ENCODE measurements around the gene SEPTIN7.
"Not testable (repeated sequence)": the region's sequence is repeated elsewhere in the genome, so short reads cannot be mapped to it uniquely, and the experiment has no call there.

Gene SEPTIN7

DNA sequence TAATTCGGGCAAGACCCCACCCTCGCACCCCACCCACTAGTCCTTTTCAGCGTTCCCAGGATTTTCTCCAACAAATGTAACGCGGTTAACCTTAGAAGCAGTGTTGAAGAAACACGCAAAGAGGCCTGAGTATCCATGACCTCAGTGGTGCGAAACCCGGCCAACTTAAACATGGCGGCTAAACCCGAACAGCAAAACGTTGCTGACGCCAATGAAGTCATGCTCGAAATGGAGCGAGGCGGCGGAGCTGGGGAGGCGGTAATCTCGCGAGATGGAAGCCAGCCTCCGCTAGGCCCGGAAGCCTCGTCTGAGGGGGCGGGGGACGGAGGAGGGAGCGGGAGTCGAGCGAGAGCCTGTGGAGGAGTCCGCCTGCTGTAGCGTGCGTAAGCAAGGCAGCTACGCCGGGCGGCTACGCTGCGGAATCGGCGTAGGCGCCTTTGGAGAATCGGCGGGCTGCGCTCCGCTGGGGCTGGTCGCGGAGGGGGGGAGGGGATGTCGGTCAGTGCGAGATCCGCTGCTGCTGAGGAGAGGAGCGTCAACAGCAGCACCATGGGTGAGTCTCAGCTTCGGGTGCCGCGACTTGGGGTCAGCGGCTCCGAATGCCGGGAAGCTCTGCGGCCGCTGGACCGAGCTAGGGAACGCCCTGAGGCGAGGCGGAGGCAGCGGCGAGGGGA lies at the start of gene SEPTIN7:
SEPTIN7 (plus strand) TSS at position 340 of the 674 bp plus-strand sequence; CDS start at position 493, 153 bp downstream.
- peak; percentile 93 to 94 for DNase-seq

DNA sequence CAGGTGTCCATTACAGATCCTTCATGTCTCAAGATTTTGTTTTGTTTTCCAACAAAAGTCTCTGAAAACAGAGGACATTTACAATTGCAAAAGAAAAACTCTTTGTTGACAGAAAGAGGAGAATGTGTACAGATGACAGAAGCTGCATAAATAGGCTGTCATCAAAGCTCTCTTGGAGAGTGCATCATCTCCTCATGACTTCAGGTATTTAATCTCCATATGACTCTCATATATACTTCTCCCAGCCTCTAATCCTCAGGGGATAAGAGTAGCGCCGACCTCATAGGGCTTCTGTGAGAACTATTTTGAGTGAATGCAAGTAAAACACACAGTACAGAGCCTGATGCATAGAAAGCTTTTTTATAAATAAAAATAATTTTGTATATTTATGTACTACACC lies 48.1 kb upstream of the SEPTIN7 start:
- DNase-seq = no peak

DNA sequence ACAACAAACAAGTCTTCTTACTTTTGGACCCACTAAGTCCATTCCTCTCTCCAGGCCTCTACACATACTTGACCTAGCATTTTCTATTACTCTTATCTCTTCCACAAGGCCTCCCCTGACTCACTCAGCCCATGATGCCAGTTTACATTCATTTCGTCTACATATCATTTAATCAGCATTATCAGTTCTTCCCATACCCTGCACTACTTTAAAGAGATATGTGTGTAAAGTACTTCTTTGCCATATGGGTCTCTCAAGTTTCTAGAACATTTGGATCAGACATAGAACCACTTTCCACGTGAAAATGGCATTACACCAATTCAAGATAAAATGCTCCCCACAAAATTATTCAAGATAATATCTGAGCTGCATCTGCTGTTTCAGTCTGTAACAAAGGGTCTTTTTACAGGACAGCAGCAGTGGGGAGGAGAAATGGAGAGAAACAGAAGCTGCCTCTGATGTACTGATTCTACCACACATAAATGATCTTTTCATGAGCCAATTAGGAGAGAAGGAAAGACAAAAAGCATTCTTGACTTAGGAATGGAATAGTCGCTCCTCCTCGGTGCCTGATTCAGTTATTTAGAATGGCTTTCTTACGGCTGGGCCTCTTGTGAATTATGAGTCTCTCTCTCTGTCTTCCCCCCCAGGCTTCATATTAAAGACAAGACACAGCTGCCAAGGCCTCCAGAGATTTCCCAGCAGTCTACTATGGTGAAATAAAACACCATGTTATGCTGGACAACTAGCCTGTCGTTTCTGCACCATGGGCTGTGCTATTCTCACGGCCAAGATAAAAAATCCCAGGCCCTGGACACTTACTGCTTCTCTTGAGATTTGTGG lies 46.9 kb upstream of the SEPTIN7 start:
- DNase-seq = no peak

DNA sequence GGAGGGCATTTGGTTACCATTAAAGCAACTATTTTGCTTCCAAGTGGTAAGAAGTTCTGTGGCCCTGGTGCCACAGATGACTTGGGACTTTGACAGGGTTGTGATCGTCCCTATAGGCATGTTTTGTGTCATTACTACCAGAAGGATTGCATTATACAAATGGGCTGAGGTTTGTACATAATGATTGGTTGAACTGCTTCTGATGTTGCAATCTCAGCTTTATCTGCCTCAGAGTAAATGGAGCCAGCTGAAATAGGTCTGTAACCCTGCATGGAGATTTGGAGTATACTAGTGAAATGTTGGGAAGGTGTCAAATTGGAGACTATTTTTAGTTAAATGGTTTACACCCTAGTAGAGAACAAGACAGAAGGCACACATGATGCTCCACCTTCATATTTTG lies 46.1 kb upstream of the SEPTIN7 start:
- DNase-seq = no peak

DNA sequence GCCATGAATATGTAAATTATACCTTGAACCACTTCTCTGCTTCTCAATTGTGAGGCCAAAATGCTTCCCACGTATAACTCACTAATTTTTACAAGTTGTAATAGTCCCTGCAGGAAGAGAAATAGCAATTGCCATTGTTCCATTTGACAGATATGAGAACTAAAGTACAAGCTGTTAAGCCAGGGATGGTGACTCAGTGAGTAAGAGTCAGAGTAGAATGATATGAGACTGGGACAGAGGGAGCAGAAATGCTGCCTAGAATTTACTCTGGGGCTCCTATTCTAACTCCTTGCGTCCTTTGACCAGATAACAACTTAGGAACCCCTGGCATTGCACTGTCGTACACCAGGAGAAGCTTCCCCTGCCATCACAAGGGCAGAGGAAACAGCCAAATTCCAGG lies 45.1 kb upstream of the SEPTIN7 start:
- DNase-seq = no peak

DNA sequence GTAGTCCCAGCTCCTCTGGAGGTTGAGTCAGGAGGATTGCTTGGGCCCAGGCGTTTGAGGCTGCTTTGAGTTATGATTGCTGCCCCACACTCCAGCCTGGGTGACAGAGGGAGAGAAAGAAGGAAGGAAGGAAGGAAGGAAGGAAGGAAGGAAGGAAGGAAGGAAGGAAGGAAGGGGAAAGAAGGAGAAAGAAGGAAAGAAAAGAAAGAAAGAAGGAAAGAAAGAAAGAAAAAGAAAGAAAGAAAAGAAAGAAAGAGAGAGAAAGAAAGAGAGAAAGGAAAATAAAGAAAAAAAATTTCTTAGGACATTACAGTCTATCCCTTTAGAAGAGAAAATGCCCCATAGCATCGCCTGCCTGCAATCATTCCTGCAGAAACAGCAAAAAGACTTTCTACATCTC lies 44.4 kb upstream of the SEPTIN7 start:
- not testable (repeated sequence) for DNase-seq

DNA sequence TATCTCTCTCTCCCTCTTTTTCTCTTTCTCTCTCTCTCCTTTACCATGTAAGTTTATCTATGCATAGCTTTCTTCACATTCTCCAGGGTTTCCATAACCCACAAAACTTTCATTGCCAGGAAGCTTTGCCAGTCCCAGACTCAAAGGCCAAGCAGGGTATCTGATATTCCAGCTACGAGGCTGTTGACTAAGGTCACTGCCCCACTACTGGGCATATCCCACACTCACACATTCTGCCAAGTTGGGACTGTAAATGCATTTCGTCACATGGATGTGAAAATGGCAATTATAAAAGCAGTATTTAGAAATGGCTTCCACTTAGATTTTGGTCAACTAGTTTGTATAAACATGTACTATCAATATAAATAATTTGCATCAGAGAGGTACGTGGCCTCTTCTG lies 43.3 kb upstream of the SEPTIN7 start:
- DNase-seq = no peak

DNA sequence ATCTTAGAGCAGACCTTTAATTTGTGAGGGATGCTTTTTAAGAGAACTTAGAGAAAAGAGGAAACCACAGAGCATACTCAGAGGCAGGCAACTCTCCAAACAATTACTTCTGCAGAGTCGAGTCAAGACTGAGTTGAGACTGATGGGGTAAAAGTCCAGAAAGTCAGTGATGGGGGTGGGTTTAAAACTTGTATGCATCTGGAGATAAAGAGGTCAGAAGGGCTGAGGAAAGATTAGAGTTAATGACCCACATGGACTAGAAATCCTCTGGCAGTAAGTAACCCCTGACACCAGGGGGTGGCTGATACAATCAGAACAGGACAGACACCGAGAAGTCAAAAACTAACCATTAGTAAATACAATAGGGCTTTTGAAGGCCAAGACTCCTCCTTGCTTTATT lies 42.4 kb upstream of the SEPTIN7 start:
- DNase-seq = no peak

DNA sequence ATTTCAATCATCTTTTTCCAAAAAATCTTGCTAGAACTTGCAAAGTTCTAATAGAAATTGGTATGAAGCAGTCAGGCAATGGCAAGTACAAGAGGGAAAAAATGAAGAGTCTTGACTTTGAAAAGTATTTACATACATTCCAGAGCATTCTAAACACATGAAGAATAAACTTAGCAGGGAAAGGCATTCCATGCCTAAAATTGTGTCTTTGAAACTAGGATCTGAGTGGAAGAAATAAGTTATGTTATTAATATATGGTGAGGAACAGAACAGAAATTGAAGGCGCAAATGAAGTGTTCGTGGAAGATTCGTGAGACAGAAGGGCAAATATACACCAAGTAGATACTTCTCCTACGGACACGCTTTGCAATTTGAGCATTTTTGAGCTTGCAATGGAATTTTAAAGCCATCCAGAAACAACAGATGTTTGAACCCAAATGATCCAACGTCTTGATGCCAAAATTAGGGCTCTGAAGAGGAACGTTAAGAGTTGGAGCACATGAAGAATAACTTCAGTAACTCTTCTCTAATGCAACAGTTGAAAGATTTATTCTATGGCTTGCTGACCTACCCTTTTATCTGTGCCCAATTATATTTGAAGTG lies 40.6 kb upstream of the SEPTIN7 start:
- no peak for DNase-seq

DNA sequence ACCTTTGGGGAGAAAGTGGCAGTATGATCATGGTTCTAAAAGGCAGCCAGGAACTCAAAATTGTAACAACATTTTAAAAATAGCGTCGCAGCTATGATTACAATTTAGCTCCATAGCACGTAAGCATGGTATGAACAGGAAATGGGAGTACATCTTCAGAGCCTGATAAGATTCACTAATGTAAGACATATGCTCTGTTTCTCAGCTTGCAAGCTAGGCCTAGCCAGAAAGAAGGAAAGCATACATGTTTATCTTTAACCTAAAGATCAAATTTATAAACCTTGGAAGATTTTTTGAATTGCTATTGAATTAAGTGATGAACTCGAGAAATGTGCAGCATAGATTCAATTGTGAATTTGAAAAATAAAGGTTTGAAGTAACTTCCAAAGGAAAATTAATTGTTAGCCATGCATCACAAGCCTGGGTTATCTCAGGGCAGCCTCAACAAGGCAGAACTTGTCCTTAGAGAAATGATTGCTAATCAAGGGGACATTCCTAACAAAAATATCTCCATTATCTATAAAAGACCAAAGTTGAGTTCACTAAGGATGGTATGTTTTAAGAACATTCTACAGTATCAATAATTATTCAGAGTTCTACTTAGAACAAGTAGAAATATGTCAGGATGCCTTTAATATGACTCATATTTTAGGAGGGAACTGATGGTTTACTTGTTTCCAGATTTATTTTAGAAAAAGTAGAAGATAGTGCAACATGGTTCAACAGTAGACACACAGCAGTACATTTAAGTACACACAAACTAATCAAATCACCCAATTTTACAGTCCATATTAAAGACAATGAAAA lies 38.8 kb upstream of the SEPTIN7 start:
- no peak for DNase-seq

DNA sequence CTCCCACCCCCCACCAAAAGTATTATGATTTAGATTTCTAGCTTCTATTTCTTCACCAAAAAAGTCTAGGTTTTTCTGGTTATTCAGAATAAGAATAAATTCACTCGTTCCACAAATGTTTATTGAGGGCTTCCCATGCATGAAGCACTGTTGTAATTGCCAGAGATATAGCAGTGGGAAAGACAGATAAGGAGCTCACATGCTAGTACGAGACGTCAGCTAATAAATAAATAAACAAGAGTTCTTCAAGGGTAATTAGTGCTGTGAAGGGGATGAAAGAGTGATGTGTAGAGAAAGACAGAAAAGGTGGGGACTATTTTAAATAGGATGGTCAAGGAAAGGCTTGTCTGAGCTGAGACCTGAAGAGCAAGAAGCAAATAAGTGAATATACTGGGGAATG lies 38.1 kb upstream of the SEPTIN7 start:
- DNase-seq = no peak

DNA sequence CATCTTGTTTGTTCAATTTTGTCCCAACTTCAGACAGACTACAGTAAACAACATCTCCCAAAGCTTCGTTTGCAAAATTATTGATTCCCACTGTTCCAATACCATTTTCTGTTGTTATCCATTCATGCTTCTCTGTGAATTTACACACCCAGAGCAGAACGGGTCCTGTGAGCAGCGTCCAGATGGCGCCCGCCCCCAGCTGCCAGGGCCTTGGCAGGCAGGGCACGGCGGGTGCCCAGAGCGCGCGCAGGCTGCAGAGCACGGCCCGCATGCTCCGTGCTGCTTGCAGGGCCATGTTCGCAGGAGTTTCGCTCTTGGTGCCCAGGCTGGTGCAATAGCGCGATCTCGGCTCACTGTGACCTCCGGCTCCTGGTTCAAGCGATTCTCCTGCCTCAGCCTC lies 32.5 kb upstream of the SEPTIN7 start:
- no peak for DNase-seq

DNA sequence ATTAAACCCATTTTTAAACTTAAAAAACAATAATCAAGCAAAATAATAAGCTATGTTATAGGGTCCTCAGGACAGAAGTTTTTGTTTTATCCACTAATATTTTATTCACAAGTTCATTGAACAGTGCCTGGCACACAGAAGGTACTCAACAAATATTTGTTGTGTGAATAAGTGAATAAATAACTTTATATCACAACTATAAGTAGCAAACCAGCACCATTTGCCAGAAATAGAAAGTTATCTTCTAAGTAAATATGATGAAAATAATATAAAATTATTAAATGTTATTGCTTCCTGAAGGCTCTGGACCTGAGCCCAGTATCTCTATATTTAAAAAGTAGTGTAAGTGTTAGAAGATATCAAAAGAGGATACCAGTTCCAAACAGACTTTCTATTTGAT lies 29.1 kb upstream of the SEPTIN7 start:
- no peak for DNase-seq

DNA sequence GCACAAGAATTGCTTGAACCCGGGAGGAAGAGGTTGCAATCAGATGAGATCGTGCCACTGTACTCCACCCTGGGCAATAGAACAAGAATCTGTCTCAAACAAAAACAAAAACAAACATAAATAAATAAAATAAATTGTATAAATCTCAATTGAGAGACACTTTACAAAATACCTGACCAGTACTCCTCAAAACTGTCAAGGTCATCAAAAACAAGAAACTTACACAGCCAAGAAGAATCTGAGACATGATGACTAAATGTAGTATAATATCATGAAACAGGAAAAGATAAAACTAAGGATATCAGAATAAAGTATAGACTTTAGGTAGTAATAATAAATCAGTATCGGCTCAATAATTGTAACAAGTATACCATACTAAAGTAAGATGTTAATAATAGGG lies 26.9 kb upstream of the SEPTIN7 start:
- DNase-seq = no peak

DNA sequence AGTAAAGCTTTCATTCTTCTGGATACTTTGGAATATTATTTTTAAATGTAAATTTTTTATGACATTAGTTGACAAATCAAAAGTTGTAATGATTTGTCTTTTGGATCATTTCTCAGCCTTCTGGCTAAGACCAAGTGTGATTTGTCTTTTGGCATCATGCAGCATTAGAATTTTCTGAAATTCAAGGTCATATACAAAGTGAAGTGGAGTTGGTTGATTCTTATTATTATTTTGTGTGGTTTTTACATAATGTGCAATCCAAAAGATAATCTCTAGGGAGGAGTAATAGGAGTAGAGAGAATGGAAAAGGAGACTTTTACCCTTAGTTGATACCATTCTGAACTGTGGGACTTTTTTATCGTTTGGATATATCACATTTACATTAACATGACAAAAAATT lies 24.2 kb upstream of the SEPTIN7 start:
- DNase-seq = no peak

DNA sequence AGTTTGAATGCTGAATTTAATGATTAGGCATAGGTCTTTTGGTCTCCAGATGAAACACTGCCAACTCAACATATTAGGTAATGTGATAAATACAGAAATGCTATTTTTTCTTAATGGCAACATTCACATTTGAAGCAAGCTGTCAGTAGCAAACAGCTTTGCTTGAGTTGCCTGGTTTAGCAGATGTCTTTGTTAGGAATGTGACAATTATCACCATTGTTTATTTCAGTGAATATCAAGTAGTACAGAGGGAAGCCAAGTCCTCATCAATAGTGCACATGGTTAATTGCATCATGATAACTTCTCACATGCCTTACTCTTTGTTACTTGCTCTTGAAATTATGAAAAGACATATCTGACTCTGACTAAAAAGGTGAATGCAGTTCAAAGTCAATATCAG lies 23.7 kb upstream of the SEPTIN7 start:
- DNase-seq = no peak

DNA sequence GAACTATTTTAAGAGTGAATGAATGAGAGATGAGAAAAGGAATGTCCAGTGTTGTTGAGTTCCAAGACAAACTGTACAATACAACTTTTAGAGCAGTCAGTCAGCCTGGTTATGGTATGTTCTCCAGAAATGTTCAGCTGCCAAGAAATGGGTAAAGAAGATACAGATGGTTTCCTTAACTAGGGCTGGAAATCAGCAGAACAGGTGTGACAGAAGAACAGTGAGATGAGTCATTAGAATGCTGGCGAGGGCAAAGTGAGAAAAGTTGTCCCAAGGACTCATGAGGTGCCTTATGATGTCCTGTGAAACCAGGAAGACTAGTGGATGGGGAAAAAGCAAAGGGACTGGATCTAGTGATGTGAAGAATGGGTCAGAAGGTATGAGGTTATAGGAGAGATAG lies 20.8 kb upstream of the SEPTIN7 start:
- DNase-seq = no peak

DNA sequence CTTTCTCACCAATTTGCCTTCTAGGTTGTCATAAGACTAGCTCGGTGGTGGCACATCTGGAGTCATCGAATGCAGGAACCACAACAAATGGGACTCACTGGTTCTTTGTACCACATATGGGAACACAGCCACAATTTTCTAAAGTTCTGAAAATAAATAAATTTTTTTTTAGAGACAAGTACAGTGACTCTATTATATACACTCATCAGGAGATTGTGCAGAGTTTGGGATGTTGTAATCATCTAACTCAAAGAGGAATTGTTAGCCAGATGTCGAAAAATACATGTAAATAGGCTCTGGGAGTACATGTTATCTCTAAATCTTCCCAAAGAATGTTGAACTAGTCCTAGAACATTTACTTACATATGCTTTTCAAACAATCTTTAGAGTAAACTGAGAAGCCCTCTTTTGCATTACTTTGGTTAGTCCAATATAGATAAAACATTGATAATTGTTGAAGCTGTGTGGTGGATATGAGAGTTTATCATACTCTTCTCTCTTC lies 19.6 kb upstream of the SEPTIN7 start:
- no peak for DNase-seq

DNA sequence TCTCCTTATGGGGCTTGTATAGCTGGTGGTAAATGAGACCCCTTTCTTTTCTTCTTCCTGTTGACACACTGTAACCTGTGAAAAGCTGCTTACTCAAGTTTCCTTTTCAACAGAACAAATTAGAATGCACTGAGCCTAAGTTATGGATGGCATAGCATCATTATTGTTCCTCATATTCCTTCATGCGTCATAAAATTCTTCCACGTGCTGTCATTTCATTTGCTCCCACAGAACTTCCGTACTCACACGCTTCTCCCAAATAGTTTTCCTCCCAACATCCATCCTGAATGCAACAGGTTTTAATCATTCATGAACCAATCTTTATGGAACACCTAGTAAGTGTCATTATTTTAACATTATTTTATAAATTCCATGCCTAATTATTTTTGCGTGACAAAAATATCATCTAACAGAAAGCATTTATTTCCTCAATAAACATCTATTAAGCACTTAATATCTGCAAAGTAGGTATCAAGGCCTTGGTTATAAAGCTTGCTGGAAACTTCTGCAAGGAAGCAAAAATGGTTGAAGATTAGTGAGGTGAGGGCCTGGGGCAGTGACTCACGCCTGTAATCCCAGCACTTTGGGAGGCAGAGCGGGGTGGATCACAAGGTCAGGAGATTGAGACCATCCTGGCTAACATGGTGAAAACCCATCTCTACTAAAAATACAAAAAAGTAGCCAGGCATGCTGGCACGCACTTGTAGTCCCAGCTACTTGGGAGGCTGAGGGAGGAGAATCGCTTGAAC lies 18.9 kb upstream of the SEPTIN7 start:
- DNase-seq = no peak

DNA sequence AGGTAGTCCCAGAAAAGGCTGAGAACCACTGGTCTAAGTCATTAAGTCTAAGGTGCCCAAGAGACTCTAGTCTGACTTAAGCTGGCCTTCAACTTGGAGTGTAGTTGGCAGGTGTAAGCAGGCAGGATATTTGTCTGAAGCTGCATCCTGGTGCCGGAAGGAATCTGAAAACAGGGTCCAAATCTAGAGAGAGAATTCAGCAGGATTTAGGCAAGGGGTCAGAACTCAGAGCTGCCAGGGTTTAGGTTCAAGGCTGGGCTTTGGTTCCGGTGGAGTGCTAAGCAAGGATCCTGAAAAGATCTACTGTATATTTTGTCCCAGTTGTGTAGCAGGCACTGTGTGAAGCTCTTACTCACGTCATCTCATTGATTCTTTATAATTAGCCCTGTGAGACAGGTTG lies 16.5 kb upstream of the SEPTIN7 start:
- no peak for DNase-seq

DNA sequence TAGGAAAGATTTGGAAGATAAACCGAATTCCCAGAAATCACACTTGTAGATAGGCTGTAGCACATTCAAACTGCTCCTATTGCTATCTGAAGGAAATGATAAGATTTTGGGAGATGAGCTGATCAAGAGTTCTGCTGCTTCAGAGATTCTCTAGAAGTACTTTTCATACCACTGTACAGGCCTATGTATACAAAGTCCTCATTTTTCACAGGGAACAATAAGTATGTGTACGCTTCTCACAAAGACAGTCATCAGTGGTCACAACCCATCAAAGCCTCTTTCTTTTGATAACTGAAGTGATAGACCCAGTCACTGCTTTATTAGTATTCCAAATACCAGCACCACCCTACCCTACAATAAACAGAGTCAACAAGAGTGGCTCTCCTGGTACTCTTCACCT lies 15.6 kb upstream of the SEPTIN7 start:
- DNase-seq = no peak

DNA sequence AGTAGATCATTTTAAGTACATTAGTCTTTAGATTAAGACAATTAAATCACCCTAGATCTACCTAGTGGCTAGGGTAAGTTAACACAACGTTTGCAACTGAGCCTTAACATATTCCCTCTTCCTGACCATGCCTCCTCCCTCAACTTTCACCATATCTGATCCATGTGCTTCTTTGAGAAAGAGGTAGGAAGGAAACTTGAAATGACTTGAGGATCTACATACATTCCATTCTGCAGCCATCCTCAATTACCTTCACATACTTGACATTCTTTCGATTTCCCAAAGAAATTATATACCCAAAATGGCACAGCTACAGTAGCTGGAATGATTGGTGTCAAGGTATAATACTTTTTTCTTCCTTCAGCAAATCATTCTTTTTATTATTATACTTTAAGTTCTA lies 12.9 kb upstream of the SEPTIN7 start:
- DNase-seq = no peak

All from AML-193 (cell line).